GM12872 (cell line): ENCODE measurements around the gene ZP1.

Experiments
- CTCF ChIP-seq: IDR thresholded peaks from 3 replicates; pipeline ENCODE4 v1.5.1; 2011; ENCODE audit warnings: low read depth, mild to moderate bottlenecking, low read length, moderate library complexity; ENCODE audit not compliant: insufficient read depth

The ZP1 gene

GRCh38 chr11:60831143-60831500 lies 36.2 kb upstream of the ZP1 start:
- TF ChIP-seq CTCF, result peak; percentile 90

- TF ChIP-seq CTCF, result no peak
Observed at GRCh38 chr11:60831501-60832079, 35.8 kb upstream of the ZP1 start.

GRCh38 chr11:60834742-60835533 lies 32.4 kb upstream of the ZP1 start:
- no peak for TF ChIP-seq CTCF

- TF ChIP-seq CTCF, result no peak
Observed at GRCh38 chr11:60835534-60835846, 31.9 kb upstream of the ZP1 start.

- no peak for TF ChIP-seq CTCF
Observed at GRCh38 chr11:60836866-60837515, 30.4 kb upstream of the ZP1 start.

- peak; percentile 15; the same call in 1 of the 3 replicates for TF ChIP-seq CTCF
Observed at GRCh38 chr11:60838132-60838531, 29.2 kb upstream of the ZP1 start.

- no peak for TF ChIP-seq CTCF
Observed at GRCh38 chr11:60840470-60841430, 26.6 kb upstream of the ZP1 start.
